ENCODE data around the gene OGFOD3. TPM values are rescaled to one million over a fixed set of nuclear protein-coding genes. Genes with fewer than 3 reads are reported as not detected.

Gene OGFOD3
- total RNA-seq, 1 donor from 2014 or later: 34.7 TPM

GRCh38 chr17:82435601-82436583, 17.5 kb upstream of the OGFOD3 start:
- H3K27me3 Mint-ChIP-seq (ENCODE audit: insufficient read depth): no peaks in the 10 kb centered on the region
- H3K36me3 Mint-ChIP-seq (ENCODE audit: low read depth): peaks cover 6% of the 10 kb centered on the region
- H3K4me1 Mint-ChIP-seq (ENCODE audit: low read depth): peaks cover 5% of the 10 kb centered on the region
- intact Hi-C loops (cut with micrococcal nuclease): no loop called here
- no peak overlapping the region for H3K27ac Mint-ChIP-seq
- DNase-seq (ENCODE audit: low spot score): no peak
- no peak overlapping the region for H3K4me3 Mint-ChIP-seq
- H3K9me3 Mint-ChIP-seq: no peaks in the 10 kb centered on the region

- no peaks in the 10 kb centered on the region for H3K27me3 Mint-ChIP-seq (ENCODE audit: insufficient read depth)
- H3K9me3 Mint-ChIP-seq: no peaks in the 10 kb centered on the region
- no peak overlapping the region for H3K4me3 Mint-ChIP-seq
- intact Hi-C loops (cut with micrococcal nuclease): no loop called here
- peaks cover 7% of the 10 kb centered on the region for H3K4me1 Mint-ChIP-seq (ENCODE audit: low read depth)
- peaks cover 6% of the 10 kb centered on the region for H3K36me3 Mint-ChIP-seq (ENCODE audit: low read depth)
- DNase-seq (ENCODE audit: low spot score): no peak
- H3K27ac Mint-ChIP-seq: no peak overlapping the region
These were observed 16.7 kb upstream of the OGFOD3 start for GRCh38 chr17:82435103-82435502.

GRCh38 chr17:82434216-82434565, 15.8 kb upstream of the OGFOD3 start:
- peaks cover 15% of the 10 kb centered on the region for H3K36me3 Mint-ChIP-seq (ENCODE audit: low read depth)
- H3K9me3 Mint-ChIP-seq: no peaks in the 10 kb centered on the region
- intact Hi-C loops (cut with micrococcal nuclease): no loop called here
- no peaks in the 10 kb centered on the region for H3K27me3 Mint-ChIP-seq (ENCODE audit: insufficient read depth)
- H3K4me1 Mint-ChIP-seq (ENCODE audit: low read depth): peaks cover 16% of the 10 kb centered on the region
- no peak for DNase-seq (ENCODE audit: low spot score)
- no peak overlapping the region for H3K27ac Mint-ChIP-seq
- H3K4me3 Mint-ChIP-seq: no peak overlapping the region

- no peak for DNase-seq (ENCODE audit: low spot score)
- intact Hi-C loops (cut with micrococcal nuclease): no loop called here
- H3K4me3 Mint-ChIP-seq: no peak overlapping the region
- no peak overlapping the region for H3K27ac Mint-ChIP-seq
- H3K9me3 Mint-ChIP-seq: no peaks in the 10 kb centered on the region
- H3K27me3 Mint-ChIP-seq (ENCODE audit: insufficient read depth): no peaks in the 10 kb centered on the region
- H3K36me3 Mint-ChIP-seq (ENCODE audit: low read depth): peaks cover 15% of the 10 kb centered on the region
- H3K4me1 Mint-ChIP-seq (ENCODE audit: low read depth): peaks cover 17% of the 10 kb centered on the region
These were observed 15.3 kb upstream of the OGFOD3 start for GRCh38 chr17:82433560-82434215.

GRCh38 chr17:82432017-82432416, 13.6 kb upstream of the OGFOD3 start:
- H3K4me1 Mint-ChIP-seq (ENCODE audit: low read depth): peaks cover 17% of the 10 kb centered on the region
- DNase-seq (ENCODE audit: low spot score): no peak
- H3K36me3 Mint-ChIP-seq (ENCODE audit: low read depth): peaks cover 16% of the 10 kb centered on the region
- no peak overlapping the region for H3K4me3 Mint-ChIP-seq
- H3K9me3 Mint-ChIP-seq: no peaks in the 10 kb centered on the region
- no peaks in the 10 kb centered on the region for H3K27me3 Mint-ChIP-seq (ENCODE audit: insufficient read depth)
- intact Hi-C loops (cut with micrococcal nuclease): no loop called here
- no peak overlapping the region for H3K27ac Mint-ChIP-seq

GRCh38 chr17:82429824-82430223, 11.4 kb upstream of the OGFOD3 start:
- Mint-ChIP-seq H3K9me3 (no peaks in the 10 kb centered on the region), H3K27me3 (ENCODE audit: insufficient read depth) (no peaks in the 10 kb centered on the region), H3K27ac (peak overlapping the region; percentile 40), H3K4me3 (no peak overlapping the region), H3K36me3 (ENCODE audit: low read depth) (peaks cover 16% of the 10 kb centered on the region), H3K4me1 (ENCODE audit: low read depth) (peaks cover 17% of the 10 kb centered on the region)
- intact Hi-C loops (cut with micrococcal nuclease): no loop called here
- DNase-seq (ENCODE audit: low spot score): no peak

- no peaks in the 10 kb centered on the region for H3K27me3 Mint-ChIP-seq (ENCODE audit: insufficient read depth)
- peaks cover 18% of the 10 kb centered on the region for H3K36me3 Mint-ChIP-seq (ENCODE audit: low read depth)
- H3K27ac Mint-ChIP-seq: no peak overlapping the region
- intact Hi-C loops (cut with micrococcal nuclease): no loop called here
- H3K9me3 Mint-ChIP-seq: no peaks in the 10 kb centered on the region
- H3K4me1 Mint-ChIP-seq (ENCODE audit: low read depth): peaks cover 18% of the 10 kb centered on the region
- H3K4me3 Mint-ChIP-seq: no peak overlapping the region
- DNase-seq (ENCODE audit: low spot score): no peak
These were observed 10.2 kb upstream of the OGFOD3 start for GRCh38 chr17:82428546-82428945.

- intact Hi-C loops (cut with micrococcal nuclease): no loop called here
- H3K27me3 Mint-ChIP-seq (ENCODE audit: insufficient read depth): no peaks in the 10 kb centered on the region
- no peak overlapping the region for H3K4me3 Mint-ChIP-seq
- H3K27ac Mint-ChIP-seq: peak overlapping the region; percentile 25
- no peak for DNase-seq (ENCODE audit: low spot score)
- H3K9me3 Mint-ChIP-seq: no peaks in the 10 kb centered on the region
- H3K36me3 Mint-ChIP-seq (ENCODE audit: low read depth): peaks cover 36% of the 10 kb centered on the region
- peaks cover 18% of the 10 kb centered on the region for H3K4me1 Mint-ChIP-seq (ENCODE audit: low read depth)
These were observed 6.4 kb upstream of the OGFOD3 start for GRCh38 chr17:82424863-82425159.

- Mint-ChIP-seq H3K9me3 (no peaks in the 10 kb centered on the region), H3K4me3 (no peak overlapping the region), H3K4me1 (ENCODE audit: low read depth) (peaks cover 18% of the 10 kb centered on the region), H3K27me3 (ENCODE audit: insufficient read depth) (no peaks in the 10 kb centered on the region), H3K27ac (peak overlapping the region; percentile 25), H3K36me3 (ENCODE audit: low read depth) (peaks cover 33% of the 10 kb centered on the region)
- intact Hi-C loops (cut with micrococcal nuclease): no loop called here
- peak; percentile 36 for DNase-seq (ENCODE audit: low spot score)
These were observed 5.8 kb upstream of the OGFOD3 start for GRCh38 chr17:82424001-82424862.

- intact Hi-C loops (cut with micrococcal nuclease): loop anchor here (1.0 to 5.0 kb wide), 4 partner anchors 39 to 229 kb away; partner anchors contain the start of genes NARF, SLC16A3 and WDR45B
- peak overlapping the region; percentile 82 for H3K4me3 Mint-ChIP-seq
- no peak for DNase-seq (ENCODE audit: low spot score)
- no peaks in the 10 kb centered on the region for H3K27me3 Mint-ChIP-seq (ENCODE audit: insufficient read depth)
- peak overlapping the region; percentile 61 for H3K27ac Mint-ChIP-seq
- peaks cover 29% of the 10 kb centered on the region for H3K36me3 Mint-ChIP-seq (ENCODE audit: low read depth)
- H3K4me1 Mint-ChIP-seq (ENCODE audit: low read depth): peaks cover 22% of the 10 kb centered on the region
- no peaks in the 10 kb centered on the region for H3K9me3 Mint-ChIP-seq
These were observed 1.2 kb upstream of the OGFOD3 start for GRCh38 chr17:82419540-82419939.

- intact Hi-C loops (cut with micrococcal nuclease): loop anchor here (5.0 kb wide), 1 partner anchor 136 kb away; no protein-coding TSS in a partner anchor
- Mint-ChIP-seq H3K36me3 (ENCODE audit: low read depth) (peaks cover 26% of the 10 kb centered on the region), H3K27ac (no peak overlapping the region), H3K4me1 (ENCODE audit: low read depth) (peaks cover 24% of the 10 kb centered on the region), H3K4me3 (no peak overlapping the region), H3K9me3 (no peaks in the 10 kb centered on the region), H3K27me3 (ENCODE audit: insufficient read depth) (no peaks in the 10 kb centered on the region)
- no peak for DNase-seq (ENCODE audit: low spot score)
These were observed 1.6 kb downstream of the OGFOD3 start for GRCh38 chr17:82416771-82417170.

- intact Hi-C loops (cut with micrococcal nuclease): loop anchor here (5.0 kb wide), 1 partner anchor 136 kb away; no protein-coding TSS in a partner anchor
- H3K9me3 Mint-ChIP-seq: no peaks in the 10 kb centered on the region
- H3K27ac Mint-ChIP-seq: no peak overlapping the region
- H3K4me1 Mint-ChIP-seq (ENCODE audit: low read depth): peaks cover 24% of the 10 kb centered on the region
- no peaks in the 10 kb centered on the region for H3K27me3 Mint-ChIP-seq (ENCODE audit: insufficient read depth)
- H3K36me3 Mint-ChIP-seq (ENCODE audit: low read depth): peaks cover 23% of the 10 kb centered on the region
- no peak for DNase-seq (ENCODE audit: low spot score)
- no peak overlapping the region for H3K4me3 Mint-ChIP-seq
These were observed 2.1 kb downstream of the OGFOD3 start for GRCh38 chr17:82416264-82416663.
